Natural killer cell (primary cell): ENCODE measurements around the gene STK32B. TPM values are rescaled to one million over a fixed set of nuclear protein-coding genes. Genes with fewer than 3 reads are reported as not detected.
"Not testable (repeated sequence)": the region's sequence is repeated elsewhere in the genome, so short reads cannot be mapped to it uniquely, and the experiment has no call there.

ENCODE experiments used
- ATAC-seq, 3 donors: fragments of 150-1000 bp in 2 of 3; fragments of 200-7000 bp in 1 of 3; cut with Tn5 transposase; 1 replicate in 1 of 3; 2 replicates in 2 of 3; pipeline ENCODE4 v1.10.0; 2021; ENCODE audit warnings: mild to moderate bottlenecking in 2 of 3, moderate library complexity in 2 of 3
- DNase-seq, 2 donors: peaks; one replicate each; pipeline versions ENCODE4 v3.0.0 to v3.0.0-alpha.2; 2013 to 2021; ENCODE audit warnings: mixed read lengths in 1 of 2
- H3K27ac ChIP-seq: one replicate; pipeline ENCODE4 v1.5.1; 2013; ENCODE audit warnings: mild to moderate bottlenecking, low read length
- H3K27me3 ChIP-seq: one replicate; pipeline ENCODE4 v1.6.1; 2013; ENCODE audit warnings: low read length; ENCODE audit not compliant: control insufficient read depth, insufficient read depth
- H3K36me3 ChIP-seq: one replicate; pipeline ENCODE4 v1.6.1; 2013; ENCODE audit warnings: low read length; ENCODE audit not compliant: control insufficient read depth, insufficient read depth
- H3K4me1 ChIP-seq: one replicate; pipeline ENCODE4 v1.6.1; 2013; ENCODE audit warnings: low read length; ENCODE audit not compliant: control insufficient read depth, insufficient read depth
- H3K4me3 ChIP-seq: one replicate; pipeline ENCODE4 v1.5.1; 2013; ENCODE audit warnings: low read length
- H3K9me3 ChIP-seq: one replicate; pipeline ENCODE4 v1.6.1; 2013; ENCODE audit warnings: low read length; ENCODE audit not compliant: control insufficient read depth, insufficient read depth
- H3K27ac Mint-ChIP-seq, 2 donors: one replicate each; pipeline ENCODE4 v1.8.0; 2022; ENCODE audit warnings: mild to moderate bottlenecking in 2 of 2, mixed read lengths in 2 of 2, moderate library complexity in 1 of 2
- H3K27me3 Mint-ChIP-seq, 2 donors: one replicate each; pipeline ENCODE4 v1.8.0; 2022; ENCODE audit warnings: low read depth in 2 of 2, mixed read lengths in 2 of 2
- H3K36me3 Mint-ChIP-seq: one replicate; pipeline ENCODE4 v1.8.0; 2022; ENCODE audit warnings: mixed read lengths
- H3K4me1 Mint-ChIP-seq, 2 donors: one replicate each; pipeline ENCODE4 v1.8.0; 2022; ENCODE audit warnings: mixed read lengths in 2 of 2
- H3K4me3 Mint-ChIP-seq: one replicate; pipeline ENCODE4 v1.8.0; 2022; ENCODE audit warnings: mild to moderate bottlenecking, moderate library complexity, mixed read lengths
- H3K9me3 Mint-ChIP-seq, 2 donors: one replicate each; pipeline ENCODE4 v1.8.0; 2022; ENCODE audit warnings: mixed read lengths in 2 of 2
- CTCF ChIP-seq: fragments of 200-600 bp; IDR thresholded peaks from one replicate; pipeline ENCODE4 v1.8.0; 2022; ENCODE audit warnings: antibody characterized with exemption
- WGBS: methylation state at CpG from one replicate; pipeline ENCODE4 v1.1.7; 2013; ENCODE audit warnings: missing lambda C conversion rate; ENCODE audit not compliant: insufficient coverage; 5-methylcytosine and 5-hydroxymethylcytosine counted together
- intact Hi-C: fragments of 100-400 bp; cut with micrococcal nuclease; formaldehyde crosslinking; loops from one replicate; pipeline ENCODE4 v1.14.2; 2022
- total RNA-seq, 4 donors: library from RNA; stranded (reverse); fragments of 120-200 nt in 1 of 4; gene quantifications; one replicate each; pipeline versions ENCODE4 v1.2.3 to v1.2.4, GENCODE V29; 2013 to 2022

Gene STK32B
- total RNA-seq, 3 donors from 2014 or later (not counting 1 experiment from before 2014, with no cell fraction given): 0.32 to 0.33 TPM; not detected in 1

DNA sequence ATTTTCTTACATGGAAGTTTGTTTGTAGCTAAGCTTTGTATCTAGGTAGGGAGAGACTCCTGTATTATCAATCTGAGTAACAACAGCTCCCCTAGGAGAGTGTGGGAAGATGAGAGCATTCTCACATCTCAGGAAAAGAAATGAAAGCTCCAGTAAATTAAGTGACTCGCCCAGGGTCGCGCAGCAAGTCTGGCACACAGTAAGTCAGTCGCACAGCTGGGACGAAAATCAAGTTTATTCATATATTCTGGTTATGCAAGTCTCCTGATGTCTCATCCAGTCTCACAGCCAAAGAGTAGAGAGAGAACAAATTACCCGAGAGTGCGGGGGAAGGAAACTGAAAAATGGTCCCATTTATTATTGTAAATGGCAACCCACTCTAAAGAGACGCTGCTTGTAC lies 216.1 kb downstream of the STK32B start:
- TF ChIP-seq CTCF: no peak

DNA sequence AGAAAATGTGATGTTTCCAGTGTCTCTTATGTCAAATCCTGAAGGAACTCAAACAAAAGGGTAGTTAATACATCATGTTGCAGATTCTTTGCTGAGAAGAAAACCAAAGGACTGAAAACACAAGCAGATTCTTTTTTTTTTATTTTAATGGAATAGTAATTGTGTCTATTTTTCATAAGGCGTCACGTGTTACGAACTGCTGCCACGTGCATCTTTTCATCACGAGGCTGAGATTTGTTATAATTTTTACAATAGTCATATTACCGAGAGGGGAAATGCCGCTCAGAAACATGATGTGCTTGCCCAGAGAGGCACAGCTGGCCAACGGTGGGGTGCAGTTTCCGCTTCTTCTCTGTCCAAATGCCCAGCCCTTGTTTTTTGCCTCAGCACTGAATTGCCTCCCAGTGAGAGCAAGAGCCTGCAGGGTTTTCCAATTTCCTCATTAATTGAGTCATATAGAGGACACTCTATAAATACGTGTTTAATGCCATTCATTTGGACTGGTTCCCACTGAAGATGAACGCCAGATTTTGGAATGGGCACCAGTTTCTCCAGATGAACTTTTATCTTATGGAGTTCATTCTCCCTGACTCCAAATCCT lies 225.3 kb downstream of the STK32B start:
- Mint-ChIP-seq H3K27me3 (no peaks in the 10 kb centered on the region), H3K4me3 (no peak overlapping the region), H3K27ac (no peak overlapping the region), H3K4me1 (no peaks in the 10 kb centered on the region), H3K9me3 (no peaks in the 10 kb centered on the region), H3K36me3 (no peaks in the 10 kb centered on the region)
- Histone ChIP-seq H3K4me1 (no peaks in the 10 kb centered on the region), H3K9me3 (no peaks in the 10 kb centered on the region), H3K4me3 (no peak overlapping the region), H3K27ac (no peak overlapping the region), H3K27me3 (no peaks in the 10 kb centered on the region), H3K36me3 (no peaks in the 10 kb centered on the region)
- WGBS: 94% methylated on average over 11 of the region's 11 CpGs
- intact Hi-C loops: no loop called here
- no peak for TF ChIP-seq CTCF
- DNase-seq (no peak), ATAC-seq (no peak)

More for the DNA sequence above, 216.1 kb downstream of the STK32B start:
- 91% methylated on average over 8 of the region's 8 CpGs for WGBS
- Mint-ChIP-seq H3K4me3 (no peak overlapping the region), H3K9me3 (no peaks in the 10 kb centered on the region), H3K27me3 (peaks cover 3 to 8% of the 10 kb centered on the region in 2 donors), H3K4me1 (no peaks in the 10 kb centered on the region), H3K36me3 (no peaks in the 10 kb centered on the region), H3K27ac (no peak overlapping the region)
- Histone ChIP-seq H3K4me1 (no peaks in the 10 kb centered on the region), H3K36me3 (no peaks in the 10 kb centered on the region), H3K9me3 (no peaks in the 10 kb centered on the region), H3K4me3 (no peak overlapping the region), H3K27me3 (no peaks in the 10 kb centered on the region), H3K27ac (no peak overlapping the region)
- no peak for ATAC-seq
- DNase-seq: no peak
- intact Hi-C loops: no loop called here

DNA sequence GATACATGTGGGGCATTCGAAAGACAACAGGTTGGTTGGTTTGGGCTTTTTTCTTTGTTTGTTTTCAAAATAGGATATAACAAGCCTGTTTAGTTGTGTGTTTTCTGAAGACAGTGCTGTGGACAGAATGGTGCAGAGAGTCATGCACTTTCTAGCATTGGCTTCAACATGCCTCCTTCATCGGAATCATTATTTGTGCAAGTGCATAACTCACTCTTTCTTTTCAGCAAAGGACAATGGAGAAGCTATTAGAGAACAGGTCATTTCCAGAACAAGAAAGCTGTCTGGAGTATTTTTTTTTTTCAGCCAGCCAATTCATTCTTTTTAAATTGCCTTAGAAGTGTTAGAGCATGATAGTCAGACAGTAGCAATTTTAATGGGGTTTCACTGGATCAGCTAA lies 225.8 kb downstream of the STK32B start:
- Mint-ChIP-seq H3K27me3 (no peaks in the 10 kb centered on the region), H3K9me3 (no peaks in the 10 kb centered on the region), H3K4me1 (no peaks in the 10 kb centered on the region), H3K4me3 (no peak overlapping the region), H3K36me3 (no peaks in the 10 kb centered on the region), H3K27ac (no peak overlapping the region)
- WGBS: 100% methylated on average over 2 of the region's 2 CpGs
- no peak overlapping the region for H3K27ac ChIP-seq
- no peaks in the 10 kb centered on the region for H3K27me3 ChIP-seq
- H3K4me1 ChIP-seq: no peaks in the 10 kb centered on the region
- no peak overlapping the region for H3K4me3 ChIP-seq
- no peaks in the 10 kb centered on the region for H3K36me3 ChIP-seq
- no peak for DNase-seq
- ATAC-seq: no peak
- H3K9me3 ChIP-seq: no peaks in the 10 kb centered on the region
- intact Hi-C loops: no loop called here
- no peak for TF ChIP-seq CTCF

DNA sequence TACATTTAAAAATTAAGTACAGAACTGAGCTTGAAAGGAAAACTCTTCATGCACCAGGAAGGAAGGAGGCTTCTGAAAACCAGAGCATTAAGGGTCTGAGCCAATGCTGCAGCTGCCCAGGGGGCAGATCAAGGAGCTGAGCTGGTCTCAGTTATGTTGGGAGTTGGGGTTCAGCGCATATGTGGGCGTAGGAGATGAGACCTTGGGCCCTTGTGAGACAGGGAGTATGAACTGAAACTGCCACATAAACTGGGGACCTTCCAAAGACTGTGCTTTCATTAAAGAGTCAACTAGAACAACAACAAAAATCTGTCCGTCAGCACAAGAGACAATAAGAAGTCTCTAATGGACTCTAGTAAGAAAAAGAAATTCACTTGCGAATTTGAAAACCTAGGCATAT lies 226.9 kb downstream of the STK32B start:
- no peak overlapping the region for H3K4me3 ChIP-seq
- no peak for TF ChIP-seq CTCF
- no peaks in the 10 kb centered on the region for H3K27me3 ChIP-seq
- no peak for DNase-seq
- peaks cover 0 to 3% of the 10 kb centered on the region in 2 donors for H3K27me3 Mint-ChIP-seq
- H3K9me3 Mint-ChIP-seq: no peaks in the 10 kb centered on the region
- 97% methylated on average over 2 of the region's 4 CpGs for WGBS
- no peak overlapping the region for H3K27ac Mint-ChIP-seq
- H3K9me3 ChIP-seq: no peaks in the 10 kb centered on the region
- ATAC-seq: no peak
- no peaks in the 10 kb centered on the region for H3K4me1 ChIP-seq
- no peaks in the 10 kb centered on the region for H3K4me1 Mint-ChIP-seq
- no peak overlapping the region for H3K27ac ChIP-seq
- intact Hi-C loops: no loop called here
- no peaks in the 10 kb centered on the region for H3K36me3 Mint-ChIP-seq
- H3K4me3 Mint-ChIP-seq: no peak overlapping the region
- no peaks in the 10 kb centered on the region for H3K36me3 ChIP-seq

- H3K9me3 Mint-ChIP-seq, ATAC-seq, H3K27ac Mint-ChIP-seq, H3K36me3 Mint-ChIP-seq, H3K4me3 ChIP-seq, DNase-seq, H3K4me1 ChIP-seq, H3K4me1 Mint-ChIP-seq, H3K36me3 ChIP-seq, H3K27me3 Mint-ChIP-seq, H3K27me3 ChIP-seq, intact Hi-C loops, H3K4me3 Mint-ChIP-seq, H3K27ac ChIP-seq, H3K9me3 ChIP-seq: not testable (repeated sequence)
- WGBS: 80% methylated on average over 1 of the region's 1 CpG
Measured at GRCh38 chr4:5280069-5280468, 228.8 kb downstream of the STK32B start.
